Measurements from ENCODE around the gene SCNN1A. TPM values are rescaled to one million over a fixed set of nuclear protein-coding genes. Genes with fewer than 3 reads are reported as not detected.

Gene SCNN1A
- total RNA-seq, 1 donor from 2014 or later: 14.3 TPM

DNA sequence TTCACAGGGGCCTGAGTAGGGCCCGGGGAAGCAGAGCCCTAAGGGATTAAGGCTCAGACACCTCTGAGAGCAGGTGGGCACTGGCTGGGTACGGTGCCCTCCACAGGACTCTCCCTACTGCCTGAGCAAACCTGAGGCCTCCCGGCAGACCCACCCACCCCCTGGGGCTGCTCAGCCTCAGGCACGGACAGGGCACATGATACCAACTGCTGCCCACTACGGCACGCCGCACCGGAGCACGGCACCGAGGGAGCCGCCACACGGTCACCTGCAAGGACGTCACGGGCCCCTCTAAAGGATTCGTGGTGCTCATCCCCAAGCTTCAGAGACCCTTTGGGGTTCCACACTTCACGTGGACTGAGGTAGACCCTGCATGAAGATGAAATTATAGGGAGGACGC, 15.7 kb upstream of the SCNN1A start:
- peaks cover 5 to 7% of the 10 kb centered on the region in 2 donors for H3K4me1 ChIP-seq
- no peak overlapping the region for H3K4me3 ChIP-seq
- no peaks in the 10 kb centered on the region for H3K27me3 ChIP-seq
- H3K27ac ChIP-seq: peak overlapping the region in 1 of 2 donors; percentile 27
- no peaks in the 10 kb centered on the region for H3K9me3 ChIP-seq
- TF ChIP-seq, protein P1, sequence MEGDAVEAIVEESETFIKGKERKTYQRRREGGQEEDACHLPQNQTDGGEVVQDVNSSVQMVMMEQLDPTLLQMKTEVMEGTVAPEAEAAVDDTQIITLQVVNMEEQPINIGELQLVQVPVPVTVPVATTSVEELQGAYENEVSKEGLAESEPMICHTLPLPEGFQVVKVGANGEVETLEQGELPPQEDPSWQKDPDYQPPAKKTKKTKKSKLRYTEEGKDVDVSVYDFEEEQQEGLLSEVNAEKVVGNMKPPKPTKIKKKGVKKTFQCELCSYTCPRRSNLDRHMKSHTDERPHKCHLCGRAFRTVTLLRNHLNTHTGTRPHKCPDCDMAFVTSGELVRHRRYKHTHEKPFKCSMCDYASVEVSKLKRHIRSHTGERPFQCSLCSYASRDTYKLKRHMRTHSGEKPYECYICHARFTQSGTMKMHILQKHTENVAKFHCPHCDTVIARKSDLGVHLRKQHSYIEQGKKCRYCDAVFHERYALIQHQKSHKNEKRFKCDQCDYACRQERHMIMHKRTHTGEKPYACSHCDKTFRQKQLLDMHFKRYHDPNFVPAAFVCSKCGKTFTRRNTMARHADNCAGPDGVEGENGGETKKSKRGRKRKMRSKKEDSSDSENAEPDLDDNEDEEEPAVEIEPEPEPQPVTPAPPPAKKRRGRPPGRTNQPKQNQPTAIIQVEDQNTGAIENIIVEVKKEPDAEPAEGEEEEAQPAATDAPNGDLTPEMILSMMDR (IDR thresholded peaks at IDR 0.05): no peak
- peaks cover 44 to 55% of the 10 kb centered on the region in 2 donors for H3K36me3 ChIP-seq
- intact Hi-C loops (cut with DNase I): no loop called here
- no peak for DNase-seq (ENCODE audit: low spot score in 2 of 2)

DNA sequence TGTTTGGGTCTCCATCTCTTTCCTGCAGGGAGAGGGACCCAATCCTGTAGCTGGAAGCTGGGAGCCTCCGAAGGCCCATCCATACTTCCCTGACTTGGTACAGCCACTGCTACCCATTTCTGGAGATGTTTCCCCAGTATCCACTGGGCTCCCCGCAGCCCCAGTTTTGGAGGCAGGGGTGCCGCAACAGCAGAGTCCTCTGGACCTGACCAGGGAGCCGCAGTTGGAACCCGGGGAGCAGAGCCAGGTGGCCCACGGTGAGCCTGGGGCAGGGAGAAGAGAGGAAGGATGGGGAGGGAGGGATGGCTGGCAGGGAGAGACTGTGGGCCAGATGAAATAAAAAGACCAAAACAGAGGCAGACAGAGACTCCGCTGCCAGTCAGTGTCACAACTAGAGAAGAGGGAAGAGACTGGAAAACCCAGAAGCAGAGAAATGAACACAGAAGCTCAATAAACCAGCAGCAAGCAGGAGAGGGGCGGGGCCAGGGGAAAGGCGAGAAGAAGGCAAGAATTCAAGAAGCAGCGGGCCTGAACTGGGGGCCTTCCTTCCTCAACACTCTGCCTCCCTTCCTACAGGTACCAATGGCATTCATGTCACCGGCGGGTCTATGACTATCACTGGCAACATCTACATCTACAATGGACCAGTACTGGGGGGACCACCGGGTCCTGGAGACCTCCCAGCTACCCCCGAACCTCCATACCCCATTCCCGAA, 14.9 kb upstream of the SCNN1A start:
- peaks cover 46 to 58% of the 10 kb centered on the region in 2 donors for H3K36me3 ChIP-seq
- no peaks in the 10 kb centered on the region for H3K9me3 ChIP-seq
- peak overlapping the region in 1 of 2 donors; percentile 10 for H3K27ac ChIP-seq
- no peaks in the 10 kb centered on the region for H3K27me3 ChIP-seq
- DNase-seq (ENCODE audit: low spot score in 2 of 2): no peak
- no peak overlapping the region for H3K4me3 ChIP-seq
- TF ChIP-seq, protein P1 (IDR thresholded peaks at IDR 0.05): no peak
- H3K4me1 ChIP-seq: peaks cover 7 to 12% of the 10 kb centered on the region in 2 donors
- intact Hi-C loops (cut with DNase I): no loop called here

DNA sequence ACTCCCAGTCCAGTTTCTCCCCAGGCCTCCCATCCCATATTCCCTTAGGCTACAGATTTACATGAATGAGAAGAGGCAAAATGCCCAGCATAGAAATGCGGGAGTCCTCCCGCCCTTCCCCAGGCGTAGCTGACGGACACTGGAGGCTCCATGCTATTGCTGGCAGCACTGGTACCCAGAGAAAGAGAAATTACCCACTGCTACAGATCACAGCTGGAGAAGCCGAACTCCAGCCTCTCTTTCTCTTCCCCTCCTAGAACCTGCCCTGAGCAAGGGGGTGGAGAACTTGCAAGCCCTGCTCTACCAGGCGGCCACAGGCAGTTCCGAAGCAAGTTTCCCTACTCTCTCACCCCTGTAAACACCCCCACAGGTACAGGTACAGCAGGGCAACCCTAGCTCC, 12.2 kb upstream of the SCNN1A start:
- H3K27ac ChIP-seq: peak overlapping the region in 1 of 2 donors; percentile 17

DNA sequence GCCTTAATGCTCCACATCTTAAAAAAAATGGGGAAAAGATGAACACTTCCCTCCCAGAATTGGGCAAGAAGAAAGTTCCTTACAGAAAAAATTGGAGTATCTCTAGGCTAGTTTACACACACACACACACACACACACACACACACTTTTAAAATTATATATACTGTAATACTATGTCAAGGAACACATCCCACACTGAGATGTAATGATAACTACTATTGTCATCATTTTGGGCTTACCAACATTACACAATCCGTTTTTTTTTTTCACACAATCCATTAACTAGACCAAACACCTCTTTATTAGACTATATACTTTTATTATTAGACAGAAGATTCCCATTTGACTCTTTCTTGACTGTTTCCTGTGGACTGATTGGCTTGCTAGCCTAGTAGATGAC, 11.1 kb upstream of the SCNN1A start:
- Histone ChIP-seq H3K4me1 (peaks cover 9 to 21% of the 10 kb centered on the region in 2 donors), H3K27me3 (no peaks in the 10 kb centered on the region), H3K27ac (no peak overlapping the region), H3K4me3 (no peak overlapping the region), H3K36me3 (peaks cover 46 to 53% of the 10 kb centered on the region in 2 donors), H3K9me3 (no peaks in the 10 kb centered on the region)
- TF ChIP-seq, protein P1 (IDR thresholded peaks at IDR 0.05): no peak
- intact Hi-C loops (cut with DNase I): no loop called here
- no peak for DNase-seq (ENCODE audit: low spot score in 2 of 2)

More for the DNA sequence above, 12.2 kb upstream of the SCNN1A start:
- DNase-seq (ENCODE audit: low spot score in 2 of 2): no peak
- Histone ChIP-seq H3K4me3 (no peak overlapping the region), H3K4me1 (peaks cover 14 to 27% of the 10 kb centered on the region in 2 donors), H3K36me3 (peaks cover 46 to 58% of the 10 kb centered on the region in 2 donors), H3K27me3 (no peaks in the 10 kb centered on the region), H3K9me3 (no peaks in the 10 kb centered on the region)
- intact Hi-C loops (cut with DNase I): no loop called here
- TF ChIP-seq, protein P1 (IDR thresholded peaks at IDR 0.05): no peak

DNA sequence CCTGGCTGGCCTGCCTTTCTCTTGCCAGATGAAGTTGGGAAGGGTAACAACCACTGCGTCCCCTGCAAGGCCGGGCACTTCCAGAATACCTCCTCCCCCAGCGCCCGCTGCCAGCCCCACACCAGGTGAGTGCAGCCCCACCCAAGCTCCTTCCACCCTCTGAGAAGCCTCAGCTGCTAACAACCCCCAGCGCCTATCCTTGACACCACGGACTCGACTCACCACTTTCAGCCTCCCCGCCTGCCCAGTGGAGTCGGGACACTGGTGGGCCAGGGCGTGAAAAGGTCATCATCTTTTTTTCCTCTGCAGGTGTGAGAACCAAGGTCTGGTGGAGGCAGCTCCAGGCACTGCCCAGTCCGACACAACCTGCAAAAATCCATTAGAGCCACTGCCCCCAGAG, 10.7 kb upstream of the SCNN1A start:
- TF ChIP-seq, protein P1 (IDR thresholded peaks at IDR 0.05): no peak
- H3K27me3 ChIP-seq: no peaks in the 10 kb centered on the region
- peaks cover 43 to 49% of the 10 kb centered on the region in 2 donors for H3K36me3 ChIP-seq
- no peak for DNase-seq (ENCODE audit: low spot score in 2 of 2)
- peak overlapping the region in 1 of 2 donors; percentile 44 for H3K27ac ChIP-seq
- intact Hi-C loops (cut with DNase I): no loop called here
- H3K4me1 ChIP-seq: peaks cover 9 to 20% of the 10 kb centered on the region in 2 donors
- no peak overlapping the region for H3K4me3 ChIP-seq
- no peaks in the 10 kb centered on the region for H3K9me3 ChIP-seq
